GM20431 (cell line): ENCODE results near the gene NANS.

Source experiments
- in situ Hi-C: fragments of 300-500 bp; cut with MseI, MboI; formaldehyde crosslinking; loops from one replicate; pipeline ENCODE4 v1.15.0; 2020; ENCODE audit warnings: low sequenced_read_pairs; ENCODE audit not compliant: unreplicated experiment

NANS gene, protein sequence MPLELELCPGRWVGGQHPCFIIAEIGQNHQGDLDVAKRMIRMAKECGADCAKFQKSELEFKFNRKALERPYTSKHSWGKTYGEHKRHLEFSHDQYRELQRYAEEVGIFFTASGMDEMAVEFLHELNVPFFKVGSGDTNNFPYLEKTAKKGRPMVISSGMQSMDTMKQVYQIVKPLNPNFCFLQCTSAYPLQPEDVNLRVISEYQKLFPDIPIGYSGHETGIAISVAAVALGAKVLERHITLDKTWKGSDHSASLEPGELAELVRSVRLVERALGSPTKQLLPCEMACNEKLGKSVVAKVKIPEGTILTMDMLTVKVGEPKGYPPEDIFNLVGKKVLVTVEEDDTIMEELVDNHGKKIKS

DNA sequence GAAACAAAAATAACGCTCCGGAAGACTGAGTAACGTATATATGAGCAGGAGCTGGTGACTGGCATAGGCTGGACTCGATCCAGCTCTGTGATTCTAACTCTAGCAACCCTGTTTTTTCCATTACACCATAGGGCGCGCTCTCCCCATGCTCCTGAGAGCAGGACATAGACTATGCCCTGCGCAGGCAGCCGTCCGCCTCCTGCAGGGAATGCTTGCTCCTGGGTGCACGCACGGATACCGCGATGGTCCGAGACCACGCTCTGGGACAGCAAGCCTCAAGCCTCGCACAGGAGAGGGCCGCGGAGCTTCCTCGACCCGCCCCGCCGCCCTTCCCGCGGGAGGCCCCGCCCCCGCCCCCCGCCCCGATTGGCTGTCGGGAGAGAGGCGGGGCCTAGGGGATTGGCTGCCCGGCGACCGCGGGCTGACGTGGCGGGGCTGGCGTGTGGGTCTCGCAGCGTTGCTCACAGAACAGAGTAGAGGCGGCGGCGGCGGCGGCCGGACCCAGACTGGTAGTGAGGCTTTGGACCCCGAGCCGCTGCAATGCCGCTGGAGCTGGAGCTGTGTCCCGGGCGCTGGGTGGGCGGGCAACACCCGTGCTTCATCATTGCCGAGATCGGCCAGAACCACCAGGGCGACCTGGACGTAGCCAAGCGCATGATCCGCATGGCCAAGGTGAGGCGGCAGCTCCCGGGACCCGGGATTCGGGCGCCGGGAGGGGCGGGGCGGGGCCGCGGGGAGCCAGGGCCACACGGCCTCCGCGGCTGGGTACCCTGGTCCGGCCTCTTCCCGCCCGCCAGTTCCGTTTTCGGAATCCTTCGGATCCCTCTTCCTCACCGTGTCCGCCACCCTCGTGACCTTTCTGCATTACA lies at the start of gene NANS:
Gene NANS, plus strand, starts transcription at position 464 of the 869 bp plus-strand sequence. Its CDS starts 77 bp downstream, at position 541.
- in situ Hi-C loops: no loop called here

DNA sequence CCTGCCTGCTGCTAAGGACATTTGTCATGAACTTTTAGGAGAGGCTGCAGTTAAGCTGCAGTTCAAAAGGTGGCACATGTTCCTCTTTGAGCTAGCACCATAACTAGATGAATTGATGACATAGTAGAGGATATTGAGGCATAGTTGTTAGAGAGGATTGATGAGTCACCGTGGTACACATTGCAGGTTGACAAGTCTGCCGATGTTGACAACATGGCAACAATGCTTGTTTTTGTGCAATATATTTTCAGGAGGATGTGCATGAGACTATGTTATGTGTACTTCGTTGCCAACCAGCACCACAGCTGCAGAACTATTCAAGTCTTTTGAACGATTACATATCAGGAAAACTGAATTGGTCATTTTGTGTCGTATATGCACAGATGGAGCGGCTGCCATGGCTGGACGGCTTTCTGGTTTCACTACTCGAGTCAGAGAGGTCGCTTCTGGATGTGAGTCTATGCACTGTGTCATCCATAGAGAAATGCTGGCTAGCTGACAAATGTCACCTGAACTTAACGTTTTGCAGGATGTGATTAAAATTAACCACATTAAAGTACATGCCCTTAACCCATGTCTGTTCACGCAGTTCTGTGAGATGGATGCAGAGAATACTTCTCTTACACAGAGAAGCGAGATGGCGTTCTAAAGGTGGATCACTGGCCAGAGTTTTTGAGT lies 49.1 kb upstream of the NANS start:
- in situ Hi-C loops: no loop called here

DNA sequence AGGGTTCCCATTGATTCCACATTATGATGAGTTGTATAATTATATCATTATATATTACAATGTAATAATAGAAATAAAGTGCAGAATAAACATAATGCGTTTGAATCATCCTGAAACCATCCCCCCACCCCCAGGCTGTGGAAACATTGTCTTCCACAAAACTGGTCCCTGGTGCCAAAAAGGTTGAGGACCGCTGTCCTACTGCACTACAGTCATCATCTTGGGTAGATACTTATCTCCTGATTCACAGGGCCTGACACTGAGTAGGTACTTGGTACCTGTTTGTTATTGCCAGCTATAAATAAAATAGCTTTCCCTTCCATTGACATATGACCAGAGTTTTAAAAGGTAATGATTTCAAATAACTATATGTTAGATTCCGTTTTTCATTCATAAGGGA lies 47.8 kb upstream of the NANS start:
- in situ Hi-C loops: no loop called here

DNA sequence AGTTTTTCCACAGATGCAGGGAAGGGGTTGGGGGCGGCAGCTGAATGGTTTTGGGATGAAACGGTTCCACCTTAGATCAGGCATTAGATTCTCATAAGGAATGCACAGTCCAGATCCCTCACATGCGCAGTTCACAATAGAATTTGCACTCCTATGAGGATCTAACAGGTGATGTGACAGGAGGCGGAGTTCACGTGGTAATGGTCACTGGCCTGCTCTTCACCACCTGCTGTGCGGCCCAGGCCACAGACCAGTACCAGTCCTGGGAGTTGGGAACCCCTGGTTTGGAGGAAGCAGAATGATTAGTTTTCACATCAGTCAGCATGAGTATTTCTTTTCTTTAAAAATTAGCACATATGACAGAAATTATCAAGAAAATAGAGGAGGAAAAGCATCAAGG lies 47.1 kb upstream of the NANS start:
- in situ Hi-C loops: no loop called here

DNA sequence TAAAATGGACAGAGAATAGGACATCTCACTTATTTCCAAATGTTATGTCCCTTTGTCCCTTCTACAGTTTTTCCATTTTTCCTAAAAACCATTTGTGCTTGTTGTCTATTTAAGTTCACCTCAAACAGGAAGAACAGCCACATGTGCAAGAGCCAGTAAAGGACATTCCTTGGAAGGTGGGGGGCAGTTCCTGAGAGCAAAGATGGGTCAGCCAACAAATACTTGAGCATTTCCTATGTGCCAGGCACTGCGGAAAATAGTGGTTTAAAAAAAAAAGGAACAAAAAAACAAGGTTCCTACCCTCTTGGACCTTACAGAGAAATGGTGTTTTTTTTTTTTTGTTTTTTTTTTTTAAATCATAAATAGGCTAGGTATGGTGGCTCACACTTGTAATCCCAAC lies 46.6 kb upstream of the NANS start:
- in situ Hi-C loops: no loop called here

DNA sequence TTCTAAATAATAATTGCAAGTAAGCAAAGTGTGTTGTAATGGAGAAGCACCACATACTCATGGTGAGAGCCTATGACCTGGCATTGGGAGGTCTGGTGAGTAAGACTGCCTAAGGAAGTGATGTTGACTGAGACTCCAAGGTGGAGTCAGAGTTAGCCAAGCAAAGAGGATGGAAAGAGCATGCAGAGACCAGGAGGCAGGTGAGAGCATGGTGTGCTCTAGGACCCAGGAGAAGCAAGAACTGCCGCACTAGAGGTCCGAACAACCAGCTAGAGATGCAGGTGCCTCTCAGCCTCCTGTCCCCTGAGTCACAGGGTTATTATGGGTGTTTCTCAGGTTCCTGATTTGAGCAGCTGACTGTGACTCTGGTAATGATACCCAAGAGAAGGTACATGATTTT lies 46.1 kb upstream of the NANS start:
- in situ Hi-C loops: no loop called here

DNA sequence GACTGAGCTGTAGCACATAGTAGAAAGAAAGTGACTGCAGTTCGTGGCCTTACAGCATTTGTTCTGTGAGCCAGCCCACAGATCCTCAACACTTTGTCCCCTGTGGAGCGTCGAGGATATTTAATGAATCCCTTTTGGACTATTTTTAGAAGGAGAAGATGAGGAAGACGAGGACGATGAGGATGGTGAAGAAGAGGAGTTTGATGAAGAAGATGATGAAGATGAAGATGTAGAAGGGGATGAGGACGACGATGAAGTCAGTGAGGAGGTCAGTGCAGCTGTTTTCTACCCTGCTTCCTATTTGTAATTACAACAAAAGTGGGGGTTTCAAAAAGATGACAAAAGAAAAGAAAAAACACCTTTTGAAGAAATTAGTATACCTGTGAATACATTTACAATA lies 45.4 kb upstream of the NANS start:
- in situ Hi-C loops: no loop called here

DNA sequence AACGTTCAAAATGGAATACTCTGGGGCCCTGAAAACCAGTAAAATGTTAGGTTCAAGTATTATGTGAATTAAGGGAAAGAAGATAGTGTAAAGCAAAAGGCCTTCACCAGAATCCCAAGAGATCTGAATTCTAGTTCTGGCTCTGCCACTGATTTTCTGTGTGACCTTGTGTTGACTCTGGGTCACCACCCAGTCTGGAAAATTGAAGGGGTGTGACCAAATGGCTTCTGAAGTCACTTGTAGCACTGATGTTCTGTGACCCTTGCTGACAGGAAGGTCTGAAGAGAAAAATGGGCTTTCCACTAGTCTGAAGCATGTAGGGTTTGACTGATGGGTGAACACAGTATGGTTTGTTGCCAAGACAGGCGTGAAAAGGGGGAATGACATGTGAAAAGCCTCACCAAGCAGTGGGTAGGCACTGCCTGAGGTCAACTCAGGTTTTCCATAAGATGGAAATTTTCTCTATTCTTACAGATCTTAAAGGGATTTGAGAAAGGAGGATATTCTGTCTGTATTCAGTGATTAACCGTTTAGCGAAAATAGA lies 40.3 kb upstream of the NANS start:
- in situ Hi-C loops: no loop called here

DNA sequence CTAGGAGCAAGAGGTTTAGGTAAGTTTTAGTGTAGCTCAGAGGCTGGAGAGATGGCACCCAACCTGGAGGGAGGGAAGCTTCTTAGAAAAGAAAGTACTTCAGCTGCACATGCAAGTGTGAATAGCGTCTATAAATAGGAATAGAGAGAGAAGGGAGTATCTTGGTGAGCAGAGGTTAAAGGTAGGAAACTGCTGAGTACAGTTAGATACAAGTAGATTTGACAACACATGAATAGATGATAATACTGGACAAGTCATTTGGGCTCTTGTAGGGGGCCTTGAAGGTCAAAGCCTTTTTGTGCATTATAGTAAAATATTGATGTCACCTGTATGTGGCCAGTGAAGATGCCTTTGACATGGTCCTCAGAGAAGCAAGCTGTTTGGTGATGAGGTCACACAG lies 39.2 kb upstream of the NANS start:
- in situ Hi-C loops: no loop called here

DNA sequence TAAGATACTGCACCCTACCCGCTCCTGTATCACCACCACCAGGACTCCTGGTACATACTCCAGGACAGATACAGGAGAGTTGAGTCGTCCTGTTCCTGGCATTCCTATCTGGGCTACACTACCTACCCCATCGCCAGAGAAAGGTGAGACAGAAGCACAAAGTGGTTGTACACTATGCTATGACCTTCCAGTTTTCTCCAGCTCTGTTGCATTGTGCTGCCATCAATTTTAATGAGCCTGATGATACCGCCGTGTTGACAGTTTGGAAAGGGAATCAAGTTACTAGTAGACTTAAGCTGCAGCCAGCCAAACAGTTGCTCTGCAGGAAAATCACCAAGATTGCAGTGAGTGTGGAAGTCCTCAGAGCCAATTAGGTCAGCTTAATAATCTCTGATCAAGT lies 38.2 kb upstream of the NANS start:
- in situ Hi-C loops: no loop called here

DNA sequence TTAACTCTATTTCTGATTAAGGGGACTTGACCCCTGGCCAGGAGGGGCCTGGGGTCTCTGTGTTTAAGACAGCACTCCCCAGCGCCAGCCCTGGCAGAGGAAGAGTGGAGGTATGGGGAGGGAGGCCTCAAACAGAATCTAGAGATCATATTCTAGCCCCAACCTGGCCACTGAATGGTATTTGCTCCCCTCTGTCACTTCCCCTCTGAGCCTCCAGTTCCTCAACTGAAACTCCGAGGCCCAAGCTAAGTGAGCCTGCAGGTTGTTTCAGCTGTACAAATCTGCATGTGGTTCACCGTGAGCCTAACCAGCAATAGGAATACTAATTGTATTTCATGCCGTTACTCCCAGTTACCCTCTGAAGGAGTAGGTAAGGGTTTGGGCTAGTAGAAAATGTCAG lies 37.4 kb upstream of the NANS start:
- in situ Hi-C loops: no loop called here

DNA sequence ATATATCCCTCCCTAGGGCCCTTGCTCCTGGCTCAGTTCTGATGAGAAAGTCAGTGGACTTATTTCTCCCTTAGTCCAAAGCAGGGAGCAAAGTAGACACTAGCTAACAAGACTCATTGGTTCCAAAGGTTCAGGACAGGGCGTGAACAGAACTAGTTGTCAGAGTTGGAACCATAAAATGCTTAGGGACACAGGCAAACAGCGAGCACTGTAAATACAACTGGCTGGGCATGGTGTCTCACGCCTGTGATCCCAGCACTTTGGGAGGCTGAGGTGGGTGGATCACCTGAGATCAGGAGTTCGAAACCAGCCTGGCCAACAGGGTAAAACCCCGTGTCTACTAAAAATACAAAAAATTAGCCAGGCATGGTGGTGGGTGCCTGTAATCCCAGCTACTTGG lies 36.7 kb upstream of the NANS start:
- in situ Hi-C loops: loop anchor here (10.0 kb wide), 1 partner anchor 55 kb away; no protein-coding TSS in a partner anchor

DNA sequence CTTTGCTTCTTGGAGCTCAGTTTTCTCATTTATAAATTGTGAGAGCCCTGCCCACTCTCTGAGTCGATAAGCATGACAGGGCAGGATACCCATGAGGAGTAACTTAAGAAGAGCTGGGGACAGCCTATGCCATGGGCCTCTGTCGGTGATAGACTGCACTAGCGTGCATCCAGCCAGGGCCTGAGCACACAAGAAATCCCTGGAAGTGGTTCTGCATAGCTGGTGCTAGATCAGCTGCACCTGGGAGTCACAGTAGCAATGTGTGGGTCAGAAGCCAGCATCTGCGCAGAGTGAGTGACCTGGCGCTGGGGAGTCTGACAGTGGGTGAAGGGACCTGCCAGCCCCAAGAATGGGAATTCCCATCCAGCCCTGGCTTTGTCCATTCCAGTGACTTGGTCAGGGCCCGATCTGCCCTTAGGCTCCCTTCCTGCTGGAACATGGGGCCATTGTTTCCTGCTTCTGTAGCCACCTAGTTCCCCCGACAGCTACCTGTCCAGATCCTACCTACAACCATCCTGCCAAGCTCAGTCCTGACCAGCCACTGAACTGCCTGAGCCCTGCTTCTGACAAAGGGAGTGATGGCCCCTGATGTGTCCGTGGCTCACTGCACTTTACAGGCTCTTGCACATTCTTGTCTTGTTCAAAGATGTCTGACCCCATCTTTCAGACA lies 35.9 kb upstream of the NANS start:
- in situ Hi-C loops: loop anchor here (10.0 kb wide), 1 partner anchor 56 kb away; no protein-coding TSS in a partner anchor

DNA sequence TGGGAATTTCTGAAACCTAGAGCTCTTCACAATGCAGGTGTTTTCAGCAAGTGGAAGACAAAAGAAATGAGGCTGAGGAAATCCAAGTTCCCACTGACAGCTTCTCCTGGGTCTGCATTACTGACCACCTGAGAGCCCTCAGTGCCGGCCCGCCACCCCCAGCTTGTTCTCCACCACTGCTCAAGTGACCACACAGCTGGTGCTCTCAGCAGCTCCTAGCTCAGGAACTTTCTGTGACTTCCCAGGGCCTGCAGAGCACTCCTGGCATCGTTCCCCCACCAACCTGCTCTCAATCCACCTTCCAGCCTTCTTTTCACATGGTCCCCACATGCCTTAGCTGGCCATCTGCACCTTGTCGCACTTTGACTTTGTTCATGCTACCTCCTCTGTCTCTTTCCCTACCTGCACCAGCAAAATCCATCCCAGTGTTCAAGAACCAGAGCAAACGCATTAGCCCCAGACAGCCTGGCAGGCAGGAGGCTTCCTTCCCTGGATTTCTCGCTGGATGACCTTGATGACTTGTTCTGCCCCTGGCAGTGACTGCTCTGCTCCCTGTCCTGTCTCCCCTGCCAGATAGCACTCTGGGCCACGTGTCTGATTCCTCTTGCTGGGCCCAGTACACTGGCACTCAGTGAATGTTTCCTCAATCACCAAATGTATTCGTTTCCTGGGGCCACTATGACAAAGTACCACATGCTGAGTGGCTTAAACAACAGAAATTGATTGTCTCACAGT lies 35.1 kb upstream of the NANS start:
- in situ Hi-C loops: loop anchor here (10.0 kb wide), 1 partner anchor 57 kb away; no protein-coding TSS in a partner anchor

DNA sequence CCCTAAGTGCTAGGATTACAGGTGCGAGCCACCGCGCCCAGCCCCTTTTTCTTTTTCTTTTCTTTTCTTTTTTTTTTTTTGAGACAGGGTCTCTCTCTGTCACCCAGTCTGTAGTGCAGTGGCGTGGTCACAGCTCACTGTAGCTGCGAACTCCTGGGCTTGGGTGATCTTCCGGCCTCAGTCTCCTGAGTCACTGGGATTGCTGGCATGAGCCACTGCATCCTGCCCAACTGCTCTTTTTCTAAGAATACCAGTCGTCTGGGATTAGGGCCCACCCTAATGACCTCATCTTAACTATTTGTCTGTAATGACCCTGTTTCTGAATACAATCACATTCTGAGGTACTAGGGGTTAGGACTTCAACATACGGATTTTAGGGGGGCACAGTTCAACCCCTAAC lies 34.1 kb upstream of the NANS start:
- in situ Hi-C loops: loop anchor here (10.0 kb wide), 1 partner anchor 58 kb away; no protein-coding TSS in a partner anchor

DNA sequence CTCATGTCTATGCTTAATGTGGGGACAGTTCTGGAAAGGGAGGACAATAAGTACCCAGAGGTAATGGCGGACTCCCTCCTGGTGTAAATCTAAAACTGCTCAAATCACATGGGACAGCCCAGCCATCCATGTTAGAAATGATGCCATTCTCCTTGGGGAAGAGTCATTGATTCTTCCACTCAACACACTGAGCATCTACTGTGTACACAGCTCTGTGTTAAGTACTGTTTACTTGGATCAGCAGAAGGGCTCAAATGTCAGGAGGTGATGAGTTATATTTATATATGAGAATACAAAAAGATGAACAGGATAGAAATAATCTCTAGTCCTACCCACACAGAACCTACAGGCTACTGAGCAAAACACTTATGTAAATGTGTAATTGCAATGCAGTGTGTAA lies 31.8 kb upstream of the NANS start:
- in situ Hi-C loops: loop anchor here (10.0 kb wide), 1 partner anchor 60 kb away; no protein-coding TSS in a partner anchor

DNA sequence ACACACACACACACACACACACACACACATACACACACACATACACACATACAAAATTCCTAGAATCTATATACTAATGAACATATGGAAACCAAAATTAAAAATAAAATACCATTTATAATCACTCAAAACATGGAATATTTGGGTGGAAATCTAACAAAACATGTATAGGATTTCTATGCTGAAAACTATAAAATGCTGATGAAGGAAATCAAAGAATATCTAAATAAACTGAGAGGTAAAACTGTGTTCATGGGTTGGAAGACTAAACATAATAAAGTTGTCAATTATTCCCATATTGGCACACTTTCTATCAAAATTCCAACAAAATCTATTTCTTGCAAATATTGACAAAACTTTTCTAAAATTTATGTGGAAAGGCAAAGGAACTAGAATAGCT lies 25.4 kb upstream of the NANS start:
- in situ Hi-C loops: loop anchor here (10.0 kb wide), 1 partner anchor 106 kb away; the partner anchor contains the start of gene TRMO

DNA sequence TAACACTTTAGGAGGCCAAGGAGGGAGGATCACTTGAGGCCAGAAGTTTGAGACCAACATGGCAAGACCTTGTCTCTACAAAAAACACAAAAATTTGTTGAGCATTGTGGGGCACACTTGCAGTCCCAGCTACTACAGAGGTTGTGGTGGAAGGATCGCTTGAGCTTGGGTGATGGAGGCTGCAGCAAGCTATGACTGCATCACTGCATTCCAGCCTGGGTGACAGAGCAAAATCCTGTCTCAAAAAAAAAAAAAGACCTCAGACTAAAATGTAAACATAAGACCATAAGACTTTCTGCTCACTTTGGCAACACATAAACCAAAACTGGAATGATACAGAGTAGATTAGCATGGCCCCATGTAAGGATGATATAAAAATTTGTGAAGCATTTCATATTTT lies 24.6 kb upstream of the NANS start:
- in situ Hi-C loops: loop anchor here (10.0 kb wide), 1 partner anchor 107 kb away; the partner anchor contains the start of gene TRMO
